ENCODE measurements around the gene MTX1.

Gene MTX1

GRCh38 chr1:155250246-155250632 lies 41.7 kb downstream of the MTX1 start:
- POLR2A ChIA-PET: interaction anchor here (0.5 to 2.7 kb wide), 4 partner anchors 9 to 1034 kb away, joined by 3 to 11 read pairs (median 3); partner anchors contain the start of gene SCAMP3
- no peak for TF ChIP-seq CTCF (IDR thresholded peaks at IDR 0.05; ENCODE audit: control extremely low read depth, extremely low read depth, low read depth, missing control alignments)
- CTCF ChIA-PET: interaction anchor here (0.6 to 9.8 kb wide), 68 partner anchors 9 to 816 kb away, joined by 3 to 154 read pairs (median 6); partner anchors contain the start of genes CLK2, FDPS, HCN3 and KRTCAP2
- no peak for DNase-seq (ENCODE audit: extremely low spot score)

DNA sequence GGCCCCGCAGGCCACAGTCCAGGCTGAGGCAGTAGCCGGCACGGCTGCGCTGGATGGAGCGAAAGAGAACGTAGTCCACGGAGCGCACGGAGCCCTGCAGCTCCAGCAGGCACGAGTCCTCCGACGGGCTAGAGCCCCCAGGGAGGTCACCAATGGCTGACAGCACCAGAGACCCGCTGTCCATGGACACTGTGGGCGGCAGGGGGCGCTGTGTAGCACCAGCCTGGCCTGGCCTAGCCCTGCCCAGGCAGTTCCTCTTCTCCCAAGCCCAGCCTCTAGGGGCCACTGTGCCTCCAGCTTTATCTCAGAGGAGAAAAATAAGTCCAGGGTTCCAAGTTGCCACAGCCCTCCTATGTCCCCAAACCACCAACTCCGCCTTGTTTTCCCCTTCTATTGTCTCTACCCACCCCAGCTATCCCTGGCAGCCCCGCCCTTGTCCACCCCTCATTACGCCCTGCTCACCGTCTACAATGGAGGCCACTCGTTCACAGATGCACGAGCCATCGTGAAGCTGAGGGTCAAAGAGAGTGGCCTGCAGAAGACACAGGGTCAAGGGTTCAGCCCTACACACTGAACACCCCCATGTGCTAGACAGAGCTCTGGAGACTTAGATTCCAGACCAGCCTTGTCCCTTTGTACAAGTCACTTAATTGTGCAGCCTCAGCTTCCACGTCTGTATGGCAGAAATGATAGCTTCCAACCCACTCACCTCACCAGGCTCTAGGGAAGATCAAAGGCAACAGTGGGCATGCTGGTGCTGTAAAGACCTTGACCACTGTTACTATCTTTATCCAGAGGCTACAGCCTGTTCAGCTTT lies 42.3 kb downstream of the MTX1 start:
- peak; percentile 96 for DNase-seq (ENCODE audit: extremely low spot score)
- TF ChIP-seq CTCF (IDR thresholded peaks at IDR 0.05; ENCODE audit: control extremely low read depth, extremely low read depth, low read depth, missing control alignments): peak; percentile 100
- CTCF ChIA-PET: interaction anchor here (0.6 to 9.8 kb wide), 93 partner anchors 10 to 815 kb away, joined by 3 to 154 read pairs (median 5); partner anchors contain the start of genes ASH1L, CLK2, FDPS and HCN3
- POLR2A ChIA-PET: interaction anchor here (0.5 to 2.7 kb wide), 4 partner anchors 9 to 734 kb away, joined by 3 to 11 read pairs (median 6); partner anchors contain the start of genes CHRNB2 and SCAMP3

GRCh38 chr1:155251566-155251965 lies 43.1 kb downstream of the MTX1 start:
- TF ChIP-seq CTCF (IDR thresholded peaks at IDR 0.05; ENCODE audit: control extremely low read depth, extremely low read depth, low read depth, missing control alignments): no peak
- DNase-seq (ENCODE audit: extremely low spot score): no peak
- POLR2A ChIA-PET: interaction anchor here (0.5 to 2.7 kb wide), 4 partner anchors 10 to 733 kb away, joined by 3 to 11 read pairs (median 6); partner anchors contain the start of genes CHRNB2 and SCAMP3
- CTCF ChIA-PET: interaction anchor here (0.6 to 9.8 kb wide), 62 partner anchors 9 to 815 kb away, joined by 3 to 154 read pairs (median 6); partner anchors contain the start of genes ASH1L, CLK2, FDPS and HCN3

- TF ChIP-seq CTCF (IDR thresholded peaks at IDR 0.05; ENCODE audit: control extremely low read depth, extremely low read depth, low read depth, missing control alignments): no peak
- ChIA-PET POLR2A (no interaction called here), CTCF (interaction anchor here (5.4 to 9.8 kb wide), 3 partner anchors 15 to 340 kb away, joined by 88 to 154 read pairs (median 150); partner anchors contain the start of genes CLK2 and RUSC1)
- DNase-seq (ENCODE audit: extremely low spot score): no peak
Measured at GRCh38 chr1:155253208-155253607, 44.7 kb downstream of the MTX1 start.

GRCh38 chr1:155253797-155254196 lies 45.3 kb downstream of the MTX1 start:
- ChIA-PET POLR2A (no interaction called here), CTCF (interaction anchor here (5.4 to 9.8 kb wide), 2 partner anchors 15 to 71 kb away, joined by 150 to 154 read pairs; partner anchors contain the start of genes CLK2 and RUSC1)
- DNase-seq (ENCODE audit: extremely low spot score): no peak
- no peak for TF ChIP-seq CTCF (IDR thresholded peaks at IDR 0.05; ENCODE audit: control extremely low read depth, extremely low read depth, low read depth, missing control alignments)

- CTCF ChIA-PET: interaction anchor here (5.4 kb wide), 1 partner anchor 14 kb away, joined by 154 read pairs; the partner anchor contains the start of gene CLK2
- POLR2A ChIA-PET: interaction anchor here (0.5 kb wide), 1 partner anchor 38 kb away, joined by 3 read pairs; no protein-coding TSS in a partner anchor
Measured at GRCh38 chr1:155254228-155254713, 45.8 kb downstream of the MTX1 start.

More at GRCh38 chr1:155254228-155254713, 45.8 kb downstream of the MTX1 start:
- TF ChIP-seq CTCF (IDR thresholded peaks at IDR 0.05; ENCODE audit: control extremely low read depth, extremely low read depth, low read depth, missing control alignments): no peak
- DNase-seq (ENCODE audit: extremely low spot score): no peak
